Activated naive CD4-positive, alpha-beta T cell treated with anti-CD3 and anti-CD28 coated beads, Interleukin-2, amount 50 U/mL, for 16 hours (primary cell): ENCODE measurements around the gene CYB561D1.
A peak's percentile ranks its signal among the peaks of the same experiment; 100 is the strongest.
"Not testable (repeated sequence)": the region's sequence is repeated elsewhere in the genome, so short reads cannot be mapped to it uniquely, and the experiment has no call there.

Experiments used
- DNase-seq: peaks from one replicate; pipeline ENCODE4 v3.0.0-alpha.2; 2020

Gene CYB561D1, protein sequence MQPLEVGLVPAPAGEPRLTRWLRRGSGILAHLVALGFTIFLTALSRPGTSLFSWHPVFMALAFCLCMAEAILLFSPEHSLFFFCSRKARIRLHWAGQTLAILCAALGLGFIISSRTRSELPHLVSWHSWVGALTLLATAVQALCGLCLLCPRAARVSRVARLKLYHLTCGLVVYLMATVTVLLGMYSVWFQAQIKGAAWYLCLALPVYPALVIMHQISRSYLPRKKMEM

GRCh38 chr1:109493805-109494539 is at the start of gene CYB561D1:
Gene CYB561D1, plus strand, starts transcription at chr1:109494094. Its CDS starts 46 bp downstream, at chr1:109494140.
- DNase-seq: peak; percentile 92

- DNase-seq: no peak
Measured at GRCh38 chr1:109444346-109444745, 49.5 kb upstream of the CYB561D1 start.

- not testable (repeated sequence) for DNase-seq
Measured at GRCh38 chr1:109445949-109446695, 47.8 kb upstream of the CYB561D1 start.

- DNase-seq: no peak
Measured at GRCh38 chr1:109447524-109447923, 46.4 kb upstream of the CYB561D1 start.

- no peak for DNase-seq
Measured at GRCh38 chr1:109454497-109455133, 39.3 kb upstream of the CYB561D1 start.

- DNase-seq: no peak
Measured at GRCh38 chr1:109457819-109458218, 36.1 kb upstream of the CYB561D1 start.

DNA sequence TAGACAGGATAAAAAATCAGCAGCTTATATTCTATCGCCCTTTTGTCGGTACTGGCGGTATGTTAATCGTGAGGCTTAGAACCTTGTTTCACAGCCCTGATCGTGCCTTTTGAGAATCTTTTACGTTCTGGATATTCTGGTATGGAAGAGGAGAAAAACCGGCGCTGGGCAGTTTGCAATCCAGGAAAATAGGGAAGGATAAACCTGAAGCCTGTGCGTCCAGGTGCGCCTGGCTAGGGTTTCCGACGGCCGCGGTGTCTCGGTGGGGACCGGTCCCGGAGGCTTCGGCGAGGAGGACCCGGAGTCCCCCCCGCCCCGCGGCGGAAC is 27.8 kb upstream of the CYB561D1 start:
- DNase-seq: no peak

DNA sequence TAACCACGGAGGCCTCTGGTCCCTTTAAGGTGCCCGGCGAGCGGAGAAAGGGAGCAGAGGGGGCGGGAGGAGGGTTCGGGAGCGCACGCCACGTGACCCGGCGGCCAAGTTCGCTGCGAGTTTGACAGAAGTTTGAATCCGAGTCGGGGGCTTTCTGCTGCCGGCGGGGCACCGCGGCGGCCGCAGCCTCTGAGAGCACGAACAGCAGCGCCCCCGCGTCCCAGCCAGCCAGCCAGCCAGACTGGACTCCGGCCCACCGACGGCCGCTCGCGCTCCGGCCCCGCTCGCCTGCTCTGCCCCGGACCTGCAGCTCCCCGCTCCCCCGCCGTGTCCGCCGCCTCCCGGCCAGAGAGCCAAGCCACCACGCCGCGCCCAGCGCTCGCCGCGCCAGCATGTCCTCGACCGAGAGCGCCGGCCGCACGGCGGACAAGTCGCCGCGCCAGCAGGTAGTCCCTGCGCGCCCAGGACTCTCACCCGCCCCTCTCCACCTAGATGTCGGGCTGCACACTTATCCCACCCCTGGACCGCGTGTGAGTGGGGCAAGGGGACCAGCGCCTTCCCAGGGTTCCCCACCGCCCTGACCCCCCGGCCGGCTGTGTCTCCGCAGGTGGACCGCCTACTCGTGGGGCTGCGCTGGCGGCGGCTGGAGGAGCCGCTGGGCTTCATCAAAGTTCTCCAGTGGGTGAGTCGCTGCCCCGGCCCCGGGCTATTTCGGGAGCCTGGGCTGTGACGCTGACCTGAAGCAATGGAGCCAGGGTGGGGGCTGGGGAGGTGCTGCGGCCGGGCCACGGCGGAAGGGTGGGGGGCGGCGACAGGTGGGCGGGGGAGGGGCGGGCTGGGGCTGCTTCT is 27.2 kb upstream of the CYB561D1 start, which contains the start of gene SYPL2:
Gene SYPL2 (plus strand): TSS at position 95 of the 849 bp plus-strand sequence. CDS start 298 bp downstream, at position 393.
- peak; percentile 33 for DNase-seq

GRCh38 chr1:109467301-109467777 is 26.6 kb upstream of the CYB561D1 start:
- no peak for DNase-seq

DNA sequence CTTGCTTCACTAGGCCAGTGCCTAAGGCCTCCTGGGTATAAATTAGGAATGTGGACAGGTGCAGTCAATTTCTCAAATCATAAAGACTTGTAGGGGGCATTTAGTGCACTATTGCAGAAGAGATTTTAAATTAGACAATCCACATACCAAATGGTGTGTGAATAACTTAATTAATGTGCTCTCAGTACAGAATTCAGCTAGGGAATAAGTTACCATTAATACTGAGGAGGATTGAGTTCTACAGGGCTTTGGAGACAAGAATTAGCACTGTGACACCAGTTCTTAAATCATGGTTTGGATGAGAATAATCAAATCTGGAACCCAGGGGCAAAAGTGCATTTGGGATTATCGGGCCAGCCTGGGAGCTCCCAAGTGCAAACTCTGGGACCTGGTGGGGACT is 25.8 kb upstream of the CYB561D1 start:
- no peak for DNase-seq

DNA sequence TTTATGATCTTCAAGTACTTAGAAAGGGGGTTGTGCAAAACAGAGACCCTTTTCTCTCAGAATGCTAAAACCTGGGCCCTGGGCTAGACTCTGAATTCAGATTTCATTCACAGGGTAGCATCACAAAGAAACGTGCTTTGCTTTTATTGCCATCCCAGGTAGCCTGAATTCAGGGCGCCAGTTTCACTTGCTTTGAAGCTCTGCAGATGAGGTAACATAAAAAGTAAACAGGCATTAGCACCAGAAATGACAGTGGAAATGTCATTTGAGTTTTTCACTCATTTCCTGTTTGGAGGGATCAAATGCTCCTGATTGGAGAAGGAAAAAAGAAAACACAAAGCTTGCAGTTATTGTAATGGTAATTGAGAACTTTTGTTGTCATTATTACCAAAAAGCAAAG is 25.0 kb upstream of the CYB561D1 start:
- no peak for DNase-seq

DNA sequence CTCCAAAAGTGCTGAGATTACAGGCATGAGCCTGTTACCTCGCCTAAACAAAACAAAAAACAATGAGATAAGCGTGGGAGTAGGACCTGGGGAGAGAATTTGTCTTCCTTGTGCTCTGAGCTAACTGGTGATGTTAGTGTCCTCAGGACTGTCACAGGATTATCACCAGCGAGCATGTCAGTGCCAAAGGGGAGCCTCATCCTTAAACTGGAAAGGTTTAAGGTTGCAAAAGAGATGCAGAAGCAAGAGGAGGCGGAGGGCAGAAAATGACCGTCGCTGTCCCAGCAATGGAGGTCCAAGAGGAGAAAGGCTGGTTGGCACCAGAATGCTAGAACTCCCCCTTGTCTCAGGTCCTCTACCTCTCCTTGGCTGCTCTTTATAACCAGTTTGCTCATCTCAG is 23.6 kb upstream of the CYB561D1 start:
- no peak for DNase-seq

DNA sequence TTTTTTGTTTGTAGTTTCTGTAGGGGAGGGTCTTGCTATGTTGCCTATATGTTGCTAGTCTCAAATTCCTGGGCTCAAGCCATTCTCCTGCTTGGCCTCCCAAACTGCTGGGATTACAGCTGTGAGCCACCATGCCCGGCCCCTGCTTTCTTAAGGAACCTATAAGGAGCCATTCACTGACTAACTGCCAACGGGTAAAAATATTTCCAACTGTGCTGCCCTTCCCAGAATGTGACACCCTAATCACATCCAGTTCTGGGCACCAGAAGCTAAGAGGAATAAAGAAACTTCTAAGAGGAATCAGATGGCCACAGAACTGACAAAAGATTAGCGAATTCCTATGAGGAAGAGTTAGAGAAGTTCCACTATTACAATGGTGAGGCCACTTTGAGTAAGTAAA is 21.1 kb upstream of the CYB561D1 start:
- DNase-seq: no peak

- DNase-seq: not testable (repeated sequence)
Measured at GRCh38 chr1:109473284-109474057, 20.4 kb upstream of the CYB561D1 start.

- no peak for DNase-seq
Measured at GRCh38 chr1:109474697-109475096, 19.2 kb upstream of the CYB561D1 start.

- no peak for DNase-seq
Measured at GRCh38 chr1:109475261-109475660, 18.6 kb upstream of the CYB561D1 start.

DNA sequence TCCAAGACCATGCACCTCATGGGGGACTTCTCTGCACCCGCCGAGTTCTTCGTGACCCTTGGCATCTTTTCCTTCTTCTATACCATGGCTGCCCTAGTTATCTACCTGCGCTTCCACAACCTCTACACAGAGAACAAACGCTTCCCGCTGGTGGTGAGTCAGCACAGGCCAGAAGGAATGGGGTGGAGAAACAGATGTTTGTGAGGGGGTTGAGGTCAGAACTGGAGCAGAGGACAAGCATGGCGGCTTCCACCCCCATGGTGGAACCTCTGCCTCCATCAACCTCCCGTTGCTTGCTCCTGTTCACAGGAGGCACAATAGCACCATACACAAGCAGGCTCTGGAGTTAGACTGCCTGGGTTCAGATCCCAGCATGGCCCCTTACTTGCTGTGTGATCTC is 17.1 kb upstream of the CYB561D1 start:
- DNase-seq: no peak

- DNase-seq: no peak
Measured at GRCh38 chr1:109477821-109478220, 16.1 kb upstream of the CYB561D1 start.

- peak; percentile 33 for DNase-seq
Measured at GRCh38 chr1:109478806-109479205, 15.1 kb upstream of the CYB561D1 start.

- no peak for DNase-seq
Measured at GRCh38 chr1:109479311-109479710, 14.6 kb upstream of the CYB561D1 start.

GRCh38 chr1:109479901-109480300 is 14.0 kb upstream of the CYB561D1 start:
- DNase-seq: no peak
